NCI-H345 treated with DMSO at 0.1 percent for 48 hours (cell line): ENCODE measurements around the gene SAYSD1.

ENCODE experiments used
- DNase-seq: peaks from one replicate; lab custom pipeline; 2025; ENCODE audit not compliant: unreplicated experiment; lab: John Stamatoyannopoulos, UW

SAYSD1 gene

DNA sequence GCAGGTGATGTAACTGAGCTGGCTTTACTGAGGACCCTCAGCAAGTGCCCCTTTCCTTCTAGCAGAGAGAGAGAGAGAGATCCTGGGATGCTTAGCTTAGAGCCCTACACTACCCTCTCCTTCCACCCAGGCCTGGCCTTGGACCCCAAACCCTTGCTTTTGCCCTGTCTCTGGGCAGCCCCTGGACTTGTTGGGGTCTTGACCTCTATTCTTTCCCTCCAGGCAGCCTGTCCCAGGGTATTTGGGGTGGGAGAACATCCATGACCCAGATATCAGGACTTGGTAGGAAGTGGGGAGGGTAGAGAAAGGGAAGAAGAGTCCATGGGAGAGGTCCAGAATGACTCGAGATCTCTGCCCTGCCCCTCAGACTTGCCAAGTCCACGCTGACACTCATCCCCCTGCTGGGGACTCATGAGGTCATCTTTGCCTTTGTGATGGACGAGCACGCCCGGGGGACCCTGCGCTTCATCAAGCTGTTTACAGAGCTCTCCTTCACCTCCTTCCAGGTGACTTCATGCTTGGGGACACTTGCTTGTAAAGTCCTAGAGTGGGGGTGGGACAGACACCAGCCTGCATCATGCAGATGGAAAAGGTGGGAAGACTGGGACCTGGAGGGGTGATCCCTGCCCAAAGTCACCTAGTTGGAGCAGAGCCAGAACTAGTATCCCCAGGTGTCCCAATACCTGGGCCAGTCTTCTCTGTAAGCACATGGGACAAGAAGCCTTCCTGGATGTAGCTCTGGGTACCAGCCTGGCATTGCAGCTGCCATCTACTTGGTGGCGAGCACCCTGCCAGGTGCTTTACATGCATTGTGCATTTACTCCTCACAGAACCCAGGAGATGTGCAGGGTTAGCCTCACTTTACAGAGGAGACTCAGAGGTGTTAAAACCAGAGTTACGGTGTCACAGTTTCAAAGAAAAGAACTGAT, 35.5 kb downstream of the SAYSD1 start:
- no peak for DNase-seq

DNA sequence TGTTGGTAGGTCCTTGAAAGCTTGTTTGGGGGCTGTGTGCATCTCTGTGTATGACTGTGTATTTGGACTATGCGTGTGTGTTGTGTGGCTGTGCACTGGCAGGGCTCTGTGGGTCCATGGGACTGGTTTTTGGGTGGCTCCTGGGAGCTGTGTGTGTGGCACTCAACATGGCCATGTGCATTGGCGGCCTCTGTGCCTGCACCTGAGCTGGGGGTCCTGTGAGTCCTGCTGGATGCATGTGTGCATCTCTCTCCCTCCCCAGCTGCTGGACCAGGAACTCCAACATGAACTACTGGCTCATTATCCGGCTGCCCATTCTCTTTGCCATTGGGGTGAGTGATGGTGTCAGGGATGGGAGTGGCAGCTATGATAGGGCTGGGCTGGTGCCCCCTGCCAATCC, 36.3 kb downstream of the SAYSD1 start:
- DNase-seq: no peak

DNA sequence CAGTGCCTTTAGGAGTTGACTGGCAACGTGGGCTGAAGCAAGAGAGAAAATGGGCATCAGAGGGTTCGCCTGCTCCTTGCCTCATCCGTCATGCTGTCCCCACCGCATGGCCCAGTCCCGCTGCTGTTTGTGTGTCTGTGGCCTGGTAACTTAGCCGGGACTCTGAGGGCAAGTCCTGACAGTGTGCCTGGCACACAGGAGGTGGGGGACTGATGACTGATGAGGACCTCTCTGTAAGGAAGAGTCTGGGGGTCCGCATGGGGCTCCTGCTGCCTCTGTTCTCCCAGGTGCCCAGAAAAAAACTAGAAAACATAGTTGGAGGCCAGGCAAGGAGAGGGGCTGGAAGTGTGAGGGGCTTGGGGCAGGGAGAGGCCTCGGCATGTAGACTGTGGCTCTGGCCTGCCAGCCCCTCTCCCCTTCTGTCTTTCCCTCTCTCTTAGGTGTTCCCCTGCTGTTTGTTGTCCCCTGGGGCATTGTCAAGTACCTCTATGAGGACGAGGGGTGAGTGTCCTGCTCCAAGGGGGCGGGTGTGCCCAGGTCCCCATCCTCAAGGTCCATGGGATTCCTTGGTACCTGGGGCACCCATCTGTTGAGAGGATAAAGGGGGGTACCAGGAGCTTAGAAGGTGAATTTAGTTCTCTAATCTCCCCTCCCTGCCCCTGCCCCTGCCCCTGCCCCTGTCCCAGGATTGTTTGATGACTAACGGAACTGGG, 36.9 kb downstream of the SAYSD1 start:
- DNase-seq: no peak

DNA sequence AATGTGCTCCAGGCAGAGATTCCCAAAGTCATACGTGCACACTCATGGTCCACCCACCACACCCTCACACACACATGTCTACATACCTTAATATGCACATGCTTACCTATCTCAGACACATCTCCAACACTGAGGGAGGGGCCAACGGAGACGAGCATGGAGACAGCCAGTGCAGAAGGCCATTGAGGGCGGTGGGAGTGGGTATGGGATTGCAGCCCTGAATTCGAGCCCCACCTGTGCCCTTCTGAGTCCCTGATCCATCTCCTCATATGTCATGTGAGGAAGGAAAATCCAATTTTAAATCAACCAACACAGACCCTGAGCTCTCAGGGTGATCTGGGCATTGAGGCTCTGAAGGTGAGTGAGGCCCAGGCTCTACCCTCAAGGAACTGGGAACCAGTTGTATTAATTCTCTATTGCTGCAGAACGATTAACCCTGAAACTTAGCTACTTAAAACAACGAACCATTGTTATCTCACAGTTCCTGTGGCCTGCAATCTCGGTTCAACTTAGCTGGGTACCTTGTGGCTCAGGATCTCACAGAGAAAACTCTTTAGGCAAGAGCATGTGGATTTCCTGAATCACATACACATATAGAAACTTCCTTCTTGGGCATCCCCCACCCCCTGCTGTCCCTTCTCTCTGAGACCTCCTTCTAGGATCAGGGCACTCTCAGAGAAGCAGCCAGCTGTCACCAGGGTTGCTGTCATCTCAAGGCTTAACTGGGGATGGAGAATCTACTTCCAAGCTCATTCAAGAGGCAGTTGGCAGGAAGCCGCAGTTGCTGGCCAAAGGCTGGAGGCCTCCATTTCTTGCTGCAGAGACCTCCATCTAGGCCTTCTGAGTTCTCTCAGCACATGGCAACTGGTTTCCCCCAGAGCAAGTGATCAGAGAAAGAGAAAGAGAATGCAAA, 38.1 kb downstream of the SAYSD1 start:
- no peak for DNase-seq

DNA sequence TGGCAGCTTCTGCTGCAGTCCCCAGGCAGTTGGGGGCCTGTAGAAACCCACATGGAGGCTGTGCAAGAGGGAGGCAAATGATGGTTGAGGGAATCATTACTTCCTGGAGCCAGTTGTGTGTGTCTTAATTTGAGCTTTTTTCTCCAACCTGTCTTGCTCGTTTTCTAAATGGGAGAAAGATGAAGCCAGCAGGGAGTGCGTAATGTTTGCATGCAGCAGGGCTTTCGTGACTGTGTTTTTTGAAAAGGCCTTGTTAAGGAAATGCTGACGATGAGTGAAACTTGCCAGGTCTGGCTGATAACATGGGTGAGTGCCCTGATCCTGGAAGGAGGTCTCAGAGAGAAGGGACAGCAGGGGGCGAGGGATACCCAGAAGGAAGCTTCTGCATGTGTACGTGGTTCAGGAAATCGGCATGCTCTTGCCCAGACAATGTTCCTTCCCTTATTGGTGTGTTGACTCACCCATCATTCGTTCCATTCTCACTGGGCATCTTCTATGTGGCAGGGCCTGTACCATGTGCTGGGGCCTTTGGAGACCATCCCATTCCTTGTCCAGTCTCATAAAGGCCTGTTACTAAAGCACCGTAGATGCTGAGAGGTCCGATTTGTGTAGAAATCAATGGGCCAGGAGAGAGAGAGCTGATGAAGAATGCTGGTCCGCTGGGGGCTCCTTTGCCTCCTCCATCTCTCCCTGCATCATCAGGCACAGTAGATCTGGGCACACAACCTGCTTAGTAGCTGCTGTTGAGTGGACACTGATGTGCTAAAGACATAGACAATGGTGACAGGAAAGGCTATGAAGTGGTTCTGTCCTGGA, 39.0 kb downstream of the SAYSD1 start:
- no peak for DNase-seq

DNA sequence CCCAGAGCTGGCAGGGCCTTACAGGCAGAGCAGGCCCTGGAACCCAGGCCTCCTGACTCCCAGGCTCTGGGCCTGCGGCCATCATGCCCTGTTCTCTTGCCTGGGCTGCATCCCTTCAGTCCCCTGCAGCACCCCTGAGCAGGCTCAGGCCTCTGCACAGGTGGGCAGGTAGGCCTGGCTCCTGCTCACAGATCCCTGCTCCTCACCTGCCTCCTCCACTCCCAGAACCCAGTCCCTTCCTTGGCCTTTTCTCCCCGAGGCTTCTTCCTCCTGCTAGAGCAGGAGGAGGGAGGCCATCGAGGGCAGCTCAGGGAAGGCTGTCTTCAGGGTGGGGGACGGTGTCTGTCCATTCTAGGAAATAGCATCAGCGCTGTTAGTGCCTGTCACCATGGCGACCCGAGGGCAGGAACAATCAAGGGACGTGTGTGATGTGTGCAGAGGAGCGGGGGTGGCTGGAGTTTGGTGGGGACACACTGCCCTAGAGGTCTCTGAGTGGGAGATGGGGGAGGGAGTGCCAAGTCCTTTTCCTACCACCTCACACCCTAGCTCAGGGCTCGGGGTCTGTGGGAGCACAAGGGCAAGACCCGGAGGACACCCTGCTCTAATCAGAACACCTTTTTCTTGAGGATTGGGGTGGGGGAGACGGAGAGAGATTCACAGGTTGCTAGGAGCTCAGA, 39.8 kb downstream of the SAYSD1 start:
- no peak for DNase-seq

DNA sequence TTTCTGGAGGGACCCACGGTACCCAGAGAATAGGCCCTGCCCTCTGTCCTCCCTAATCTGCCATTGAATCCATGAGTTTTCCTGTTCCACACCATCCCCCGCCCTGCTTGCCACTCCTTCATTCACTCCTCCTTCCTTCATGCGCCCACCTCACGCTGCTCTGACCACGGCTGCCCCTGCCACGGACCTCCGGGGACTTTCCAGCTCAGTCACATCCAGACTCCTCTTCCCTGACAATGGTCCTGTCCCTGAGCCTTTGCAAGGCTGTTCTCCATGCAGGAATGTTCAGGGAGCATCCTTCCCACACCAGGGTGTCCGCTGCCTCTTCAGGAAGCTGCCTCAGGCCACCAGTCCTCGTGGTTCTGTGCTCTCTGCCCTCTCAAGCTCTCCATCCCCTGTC, 40.5 kb downstream of the SAYSD1 start:
- DNase-seq: no peak

DNA sequence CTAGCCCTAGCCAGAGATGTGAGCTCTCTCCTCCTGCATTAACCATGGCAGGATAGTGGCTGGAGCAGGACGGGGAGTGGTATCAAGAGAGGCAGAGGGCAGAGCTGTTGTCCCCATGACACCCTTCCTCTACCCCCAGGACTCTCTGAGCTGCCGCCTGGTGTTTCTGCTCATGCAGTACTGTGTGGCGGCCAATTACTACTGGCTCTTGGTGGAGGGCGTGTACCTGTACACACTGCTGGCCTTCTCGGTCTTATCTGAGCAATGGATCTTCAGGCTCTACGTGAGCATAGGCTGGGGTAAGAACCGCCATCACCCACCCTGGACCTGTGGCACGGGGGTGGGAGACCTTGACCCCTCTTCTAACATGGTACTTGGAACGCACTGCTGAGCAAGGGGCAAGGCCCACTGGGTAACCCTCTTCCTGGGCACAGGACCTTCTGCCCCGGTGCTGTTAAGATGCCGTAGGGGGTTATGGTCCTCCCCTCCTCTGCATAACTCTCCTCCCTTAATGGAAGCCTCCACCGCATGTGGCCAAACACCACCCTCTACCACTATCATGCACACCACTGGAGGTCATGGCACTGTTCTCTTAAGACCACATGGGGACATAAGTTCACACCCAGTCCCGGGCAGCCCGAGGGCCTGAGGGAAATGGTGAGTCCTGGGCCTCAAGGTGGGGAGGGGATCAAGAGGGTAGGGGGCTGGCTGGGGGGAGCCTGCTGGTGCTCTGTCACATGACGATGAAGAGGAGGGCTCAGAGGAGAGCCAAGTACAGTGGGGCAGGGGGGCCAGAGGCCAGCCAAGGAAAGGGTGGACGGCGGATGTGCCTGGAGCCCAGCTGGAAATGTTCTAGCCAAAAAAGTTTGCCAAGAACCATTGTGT, 41.3 kb downstream of the SAYSD1 start:
- DNase-seq: no peak

DNA sequence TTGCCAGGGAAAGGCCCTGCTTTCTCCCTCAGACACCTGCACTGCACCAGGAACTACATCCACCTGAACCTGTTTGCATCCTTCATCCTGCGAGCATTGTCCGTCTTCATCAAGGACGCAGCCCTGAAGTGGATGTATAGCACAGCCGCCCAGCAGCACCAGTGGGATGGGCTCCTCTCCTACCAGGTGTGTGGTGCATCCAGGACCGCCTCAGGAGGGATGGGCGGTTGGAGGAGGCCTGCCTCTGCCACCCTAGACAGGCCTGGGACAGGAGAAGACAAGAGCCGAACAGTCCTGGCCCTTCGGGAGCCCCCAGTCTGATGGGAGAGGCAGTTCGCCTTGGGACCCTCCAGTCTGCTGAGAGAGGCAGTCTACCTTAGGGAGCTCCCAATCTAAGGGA, 42.2 kb downstream of the SAYSD1 start:
- DNase-seq: no peak

DNA sequence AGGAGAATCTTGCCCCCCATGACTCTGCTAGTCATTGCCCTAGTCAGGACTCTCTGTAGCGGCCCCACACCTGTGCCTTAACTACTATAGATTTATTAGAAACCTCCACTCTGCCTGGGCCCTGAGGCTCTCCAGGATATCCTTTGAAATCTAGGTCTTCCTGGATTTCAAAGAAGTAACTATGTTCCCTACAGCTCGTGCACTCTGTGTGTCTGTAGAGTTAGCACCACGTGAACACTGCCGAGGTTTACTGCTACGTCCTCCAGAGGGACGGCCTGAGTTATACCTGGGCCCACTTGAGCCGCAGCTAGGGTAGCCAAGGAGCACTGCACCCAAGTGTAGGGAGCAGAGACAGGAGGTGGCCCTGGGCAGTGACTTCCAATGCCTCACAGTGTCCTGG, 46.6 kb downstream of the SAYSD1 start:
- no peak for DNase-seq

DNA sequence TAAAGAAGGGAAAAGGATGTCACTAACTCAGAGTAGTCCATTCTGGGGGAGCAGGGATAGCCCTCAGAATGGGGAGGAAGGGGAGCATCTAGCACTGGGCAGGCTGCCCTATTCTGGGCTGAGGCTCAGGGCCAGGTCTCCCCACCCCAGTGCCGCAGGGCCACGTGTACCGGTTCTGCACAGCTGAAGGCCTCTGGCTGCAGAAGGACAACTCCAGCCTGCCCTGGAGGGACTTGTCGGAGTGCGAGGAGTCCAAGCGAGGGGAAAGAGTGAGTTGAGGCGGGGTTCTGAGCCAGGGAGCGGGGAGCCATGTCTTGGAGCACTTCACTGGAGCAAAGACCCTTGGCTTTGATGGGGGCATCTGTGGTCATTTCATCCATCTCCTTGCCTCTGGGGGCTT, 49.4 kb downstream of the SAYSD1 start:
- no peak for DNase-seq

DNA sequence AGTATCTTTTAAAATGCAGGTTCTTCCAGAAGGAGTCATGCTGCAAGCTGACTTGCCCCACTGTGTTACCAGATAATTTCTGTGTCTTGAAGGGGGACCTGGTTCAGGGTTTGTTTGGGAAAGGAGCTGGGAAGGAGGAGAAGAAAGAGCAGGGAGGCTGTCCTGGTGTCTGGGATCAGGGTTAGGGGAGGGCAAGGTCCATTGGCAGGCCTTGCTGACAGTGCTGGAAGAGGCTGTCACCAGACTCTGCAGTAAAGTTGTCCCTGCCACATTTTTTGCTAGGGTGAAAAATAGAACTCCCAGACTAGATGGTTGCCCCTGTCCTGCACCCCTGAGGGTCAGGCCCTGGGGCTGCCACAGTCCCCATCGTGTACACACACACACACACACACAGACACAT, 51.5 kb downstream of the SAYSD1 start:
- no peak for DNase-seq

DNA sequence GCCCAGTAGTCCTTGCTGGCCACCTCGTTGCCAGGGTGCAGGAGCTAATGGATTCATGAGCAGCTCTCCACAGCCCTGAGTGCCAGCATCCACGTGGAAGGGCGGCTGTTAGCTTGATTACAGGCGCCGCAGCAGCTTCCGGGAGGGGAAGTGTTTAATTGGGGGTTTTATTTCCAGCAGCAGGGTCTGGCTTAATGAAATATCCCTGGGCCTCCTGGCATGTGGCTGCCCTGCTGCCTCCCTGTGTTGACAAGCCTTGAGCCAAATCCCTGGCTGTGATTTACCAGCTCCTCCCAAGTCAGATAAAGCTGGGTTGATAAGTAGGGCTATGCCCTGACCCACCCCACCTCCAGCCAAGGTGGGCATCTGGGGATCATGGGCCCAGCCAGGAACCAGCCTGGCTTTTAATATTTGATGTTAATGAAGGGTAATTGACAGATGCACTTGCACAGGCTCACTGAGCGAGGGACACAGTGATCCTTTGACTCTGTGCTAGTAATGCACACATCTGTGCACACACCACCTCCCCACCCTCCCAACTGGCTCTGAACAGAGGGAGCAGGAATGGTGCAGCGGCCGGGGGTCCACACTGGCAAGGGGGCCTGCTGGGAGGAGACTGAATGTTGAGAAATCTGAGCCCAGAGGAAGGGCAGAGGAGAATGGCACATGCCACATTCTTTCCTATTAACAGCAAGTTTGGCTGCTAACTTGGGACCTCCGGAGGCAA, 52.8 kb downstream of the SAYSD1 start:
- no peak for DNase-seq

DNA sequence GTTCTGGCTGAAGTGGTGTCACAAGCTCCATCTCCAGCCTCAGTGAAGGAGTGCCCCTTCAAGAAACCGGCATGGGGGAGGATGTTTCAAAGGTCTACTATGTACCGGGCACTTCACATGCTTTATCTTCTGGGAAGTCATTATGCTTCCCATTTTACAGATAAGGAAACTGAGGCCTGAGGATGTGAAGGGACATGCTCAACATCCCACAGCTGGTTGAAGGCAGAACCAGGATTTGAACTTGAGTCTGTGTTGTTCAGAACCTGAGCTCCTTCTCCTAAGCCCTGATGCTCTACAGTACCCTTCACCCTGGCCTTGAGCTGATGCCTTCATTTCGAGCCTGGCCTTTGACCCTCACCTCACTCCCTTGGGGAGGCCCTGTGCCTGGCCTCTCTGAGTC, 53.4 kb downstream of the SAYSD1 start:
- no peak for DNase-seq

DNA sequence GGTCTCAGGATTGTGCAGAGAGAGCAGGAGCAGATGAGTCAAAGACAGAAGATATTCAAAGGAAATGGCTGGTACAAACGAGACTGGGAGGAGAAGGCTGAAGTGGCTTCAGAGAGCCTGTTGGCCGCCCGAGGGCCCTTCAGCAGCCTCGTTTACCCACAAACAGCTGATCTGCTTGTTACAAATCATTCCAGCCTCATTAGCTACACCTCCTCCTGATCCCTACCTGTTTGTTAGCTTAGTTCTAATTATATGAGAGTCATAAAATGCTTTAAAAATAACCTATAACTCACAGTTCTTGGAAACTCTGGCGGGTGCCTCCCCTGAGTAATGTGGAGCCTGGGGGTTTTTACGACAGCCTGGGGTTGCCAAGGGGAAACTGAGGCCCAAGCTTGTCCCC, 53.8 kb downstream of the SAYSD1 start:
- no peak for DNase-seq

DNA sequence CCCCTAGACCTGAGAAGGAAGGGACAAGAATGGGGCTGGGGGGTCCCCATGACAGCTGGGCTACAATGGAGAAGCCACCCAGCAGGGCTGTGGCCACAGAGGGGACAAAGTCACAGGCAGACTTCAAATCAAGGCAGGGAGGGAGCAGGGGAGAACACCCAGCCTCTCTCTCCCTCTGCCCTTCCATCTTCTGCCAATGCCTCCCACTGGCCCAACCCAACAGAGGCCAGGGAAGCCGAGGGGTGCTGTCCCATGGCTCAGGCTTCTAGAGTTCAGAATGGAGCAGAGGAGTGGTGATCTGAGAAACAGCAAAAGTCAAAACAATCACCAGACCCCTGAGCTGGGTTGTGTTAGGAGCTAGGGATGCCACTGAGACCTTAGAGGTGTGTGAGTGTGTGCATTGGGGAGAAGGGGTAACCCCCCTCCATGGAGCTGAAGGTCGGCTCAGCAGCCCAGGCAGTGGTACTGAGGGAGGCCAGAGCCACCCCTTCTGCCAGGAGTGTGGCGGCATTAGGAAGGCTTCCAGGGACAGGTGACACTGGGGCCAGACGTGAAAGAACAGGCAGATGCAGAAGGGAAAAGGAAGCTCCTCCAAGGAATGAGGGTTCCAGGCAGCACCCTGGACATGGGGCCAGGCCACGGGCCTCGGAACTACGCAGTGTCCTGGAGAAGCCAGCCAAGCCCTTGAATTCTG, 54.4 kb downstream of the SAYSD1 start:
- DNase-seq: no peak

DNA sequence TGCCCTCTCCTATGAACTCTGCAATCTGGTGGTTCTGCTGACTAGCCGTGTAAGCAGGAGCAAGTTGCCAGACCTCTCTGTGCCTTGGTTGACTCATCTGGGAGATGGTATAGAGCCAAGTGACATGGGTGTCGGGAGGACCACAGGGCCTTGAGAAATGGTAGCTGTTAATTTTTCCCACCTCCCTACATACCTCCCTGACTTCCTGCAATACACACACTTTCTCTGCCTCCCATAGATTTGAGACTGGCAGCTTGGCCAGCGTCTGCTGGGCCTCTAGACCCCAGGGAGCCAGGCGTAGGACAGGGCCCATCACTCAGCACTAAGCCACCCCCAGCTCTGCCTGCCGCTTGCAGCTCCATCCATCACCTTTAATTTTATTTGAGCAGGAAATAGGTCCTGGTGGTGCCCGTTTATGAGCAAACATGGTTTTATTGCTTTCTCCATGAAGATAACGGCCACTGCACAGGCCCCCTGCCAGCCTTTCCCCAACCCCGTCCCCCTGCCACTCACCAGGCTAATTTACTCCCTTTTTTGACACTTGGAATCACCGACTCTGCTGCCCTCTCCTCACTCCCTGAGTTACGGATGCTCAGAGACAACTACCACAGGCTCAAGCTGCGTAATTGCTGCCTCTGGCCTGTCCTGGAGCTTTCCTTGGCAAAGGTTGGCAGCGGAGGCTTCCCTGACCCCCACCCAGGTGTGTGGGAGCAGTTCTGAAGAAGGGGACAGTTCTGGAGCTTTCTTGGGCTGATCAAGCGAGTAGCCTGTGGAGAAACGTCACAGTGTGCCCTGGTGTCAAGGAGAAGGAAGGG, 55.3 kb downstream of the SAYSD1 start:
- no peak for DNase-seq
